HCT116 (cell line): ENCODE data around the gene FBXO42.

Source experiments
- CBX3 ChIP-seq: IDR thresholded peaks from 2 replicates; pipeline ENCODE4 v1.6.1; 2012; ENCODE audit warnings: low read depth
- CTCF ChIP-seq, 3 experiments: fragments of 200-600 bp in 1 of 3; sonication (generic) in 1 of 3; IDR thresholded peaks in 2 of 3; conservative IDR thresholded peaks in 1 of 3; 2 replicates each; pipeline ENCODE4 v1.5.1; 2012 to 2017; ENCODE audit warnings: low read depth in 2 of 3, low read length in 2 of 3, antibody characterized with exemption in 1 of 3, borderline replicate concordance in 1 of 3, control low read depth in 1 of 3, mild to moderate bottlenecking in 1 of 3, mixed read lengths in 1 of 3, mixed run types in 1 of 3, moderate library complexity in 1 of 3; ENCODE audit not compliant: insufficient read depth in 1 of 3
- EGR1 ChIP-seq: IDR thresholded peaks from 2 replicates; pipeline ENCODE4 v1.6.1; 2012; ENCODE audit warnings: low read depth
- ELF1 ChIP-seq: IDR thresholded peaks from 2 replicates; pipeline ENCODE4 v1.6.1; 2012; ENCODE audit warnings: low read depth, borderline replicate concordance
- EZH2 ChIP-seq: fragments of 200-600 bp; sonication (generic); IDR thresholded peaks from 2 replicates; pipeline ENCODE4 v1.6.1; 2017; ENCODE audit warnings: antibody characterized with exemption, mixed run types
- FOSL1 ChIP-seq: IDR thresholded peaks from 2 replicates; pipeline ENCODE4 v1.6.1; 2012; ENCODE audit warnings: low read depth
- POLR2A ChIP-seq: IDR thresholded peaks from 2 replicates; pipeline ENCODE4 v1.7.0; 2011; ENCODE audit warnings: borderline replicate concordance; ENCODE audit not compliant: insufficient read depth, insufficient read length; ENCODE audit errors: extremely low read depth
- POLR2AphosphoS5 ChIP-seq: IDR thresholded peaks from 2 replicates; pipeline ENCODE4 v1.6.1; 2011; ENCODE audit warnings: mild to moderate bottlenecking, low read depth, low read length, moderate library complexity
- TF ChIP-seq, protein P1 (sequence below): IDR thresholded peaks from 2 replicates; pipeline ENCODE4 v1.6.1; 2012; ENCODE audit warnings: low read depth

- TF ChIP-seq, protein P1, sequence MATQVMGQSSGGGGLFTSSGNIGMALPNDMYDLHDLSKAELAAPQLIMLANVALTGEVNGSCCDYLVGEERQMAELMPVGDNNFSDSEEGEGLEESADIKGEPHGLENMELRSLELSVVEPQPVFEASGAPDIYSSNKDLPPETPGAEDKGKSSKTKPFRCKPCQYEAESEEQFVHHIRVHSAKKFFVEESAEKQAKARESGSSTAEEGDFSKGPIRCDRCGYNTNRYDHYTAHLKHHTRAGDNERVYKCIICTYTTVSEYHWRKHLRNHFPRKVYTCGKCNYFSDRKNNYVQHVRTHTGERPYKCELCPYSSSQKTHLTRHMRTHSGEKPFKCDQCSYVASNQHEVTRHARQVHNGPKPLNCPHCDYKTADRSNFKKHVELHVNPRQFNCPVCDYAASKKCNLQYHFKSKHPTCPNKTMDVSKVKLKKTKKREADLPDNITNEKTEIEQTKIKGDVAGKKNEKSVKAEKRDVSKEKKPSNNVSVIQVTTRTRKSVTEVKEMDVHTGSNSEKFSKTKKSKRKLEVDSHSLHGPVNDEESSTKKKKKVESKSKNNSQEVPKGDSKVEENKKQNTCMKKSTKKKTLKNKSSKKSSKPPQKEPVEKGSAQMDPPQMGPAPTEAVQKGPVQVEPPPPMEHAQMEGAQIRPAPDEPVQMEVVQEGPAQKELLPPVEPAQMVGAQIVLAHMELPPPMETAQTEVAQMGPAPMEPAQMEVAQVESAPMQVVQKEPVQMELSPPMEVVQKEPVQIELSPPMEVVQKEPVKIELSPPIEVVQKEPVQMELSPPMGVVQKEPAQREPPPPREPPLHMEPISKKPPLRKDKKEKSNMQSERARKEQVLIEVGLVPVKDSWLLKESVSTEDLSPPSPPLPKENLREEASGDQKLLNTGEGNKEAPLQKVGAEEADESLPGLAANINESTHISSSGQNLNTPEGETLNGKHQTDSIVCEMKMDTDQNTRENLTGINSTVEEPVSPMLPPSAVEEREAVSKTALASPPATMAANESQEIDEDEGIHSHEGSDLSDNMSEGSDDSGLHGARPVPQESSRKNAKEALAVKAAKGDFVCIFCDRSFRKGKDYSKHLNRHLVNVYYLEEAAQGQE: no peak
- TF ChIP-seq POLR2AphosphoS5: no peak
- no peak for TF ChIP-seq EGR1
- no peak for TF ChIP-seq CTCF (IDR thresholded peaks at IDR 0.05 in 2 of 3, conservative IDR thresholded peaks at IDR 0.05 in 1 of 3; ENCODE audit: borderline replicate concordance in 1 of 3, insufficient read depth in 1 of 3, low read depth in 2 of 3, low read length in 2 of 3)
- TF ChIP-seq POLR2A: no peak
- no peak for TF ChIP-seq ELF1
- no peak for TF ChIP-seq FOSL1
- no peak for TF ChIP-seq EZH2
- no peak for TF ChIP-seq CBX3
Measured at GRCh38 chr1:16375521-16376340, 23.5 kb upstream of the FBXO42 start.
